PFSK-1 (cell line): ENCODE measurements around the gene HRH1.

Source experiments
- REST ChIP-seq, 2 experiments: IDR thresholded peaks; 2 replicates each; pipeline versions ENCODE4 v1.6.1 to v1.8.0; 2011 to 2012; ENCODE audit warnings: low read depth in 2 of 2, low read length in 2 of 2, control low read depth in 1 of 2, inconsistent platforms in 1 of 2, mild to moderate bottlenecking in 1 of 2, moderate library complexity in 1 of 2; ENCODE audit not compliant: insufficient read depth in 1 of 2
- TAF1 ChIP-seq: IDR thresholded peaks from 2 replicates; pipeline ENCODE4 v1.6.1; 2012; ENCODE audit warnings: low read length, control low read depth, borderline replicate concordance; ENCODE audit not compliant: insufficient read depth

GRCh38 chr3:11272906-11273574 is 118.7 kb downstream of the HRH1 start:
- TF ChIP-seq REST (IDR thresholded peaks at IDR 0.05; ENCODE audit: insufficient read depth in 1 of 2, low read depth in 2 of 2, low read length in 2 of 2) (no peak), TAF1 (no peak)
